ENCODE results near the gene S100A3.
"Not testable (repeated sequence)": the region's sequence is repeated elsewhere in the genome, so short reads cannot be mapped to it uniquely, and the experiment has no call there.

S100A3 gene

GRCh38 chr1:153548722-153549688 is at the start of gene S100A3:
TSS of gene S100A3 (minus strand) at chr1:153549258. CDS start at chr1:153548485, 773 bp downstream.
- no peaks in the 10 kb centered on the region for H3K36me3 Mint-ChIP-seq (ENCODE audit: low read depth)

GRCh38 chr1:153598309-153599172 is 49.5 kb upstream of the S100A3 start:
- Mint-ChIP-seq H3K9me3 (no peaks in the 10 kb centered on the region), H3K27ac (peak overlapping the region; percentile 90), H3K4me1 (peaks cover 7% of the 10 kb centered on the region), H3K36me3 (ENCODE audit: low read depth) (no peaks in the 10 kb centered on the region), H3K4me3 (no peak overlapping the region), H3K27me3 (ENCODE audit: low read depth, poor library complexity) (peaks cover 3% of the 10 kb centered on the region)
- DNase-seq, result no peak
- no peak for TF ChIP-seq CTCF (IDR thresholded peaks at IDR 0.05)

More at GRCh38 chr1:153548722-153549688, at the start of gene S100A3:
- Mint-ChIP-seq H3K9me3 (no peaks in the 10 kb centered on the region), H3K4me1 (peaks cover 93% of the 10 kb centered on the region), H3K27ac (peak within 1 kb of the TSS; percentile 47), H3K4me3 (no peak within 1 kb of the TSS), H3K27me3 (ENCODE audit: low read depth, poor library complexity) (peaks cover 3% of the 10 kb centered on the region)
- no peak for TF ChIP-seq CTCF (IDR thresholded peaks at IDR 0.05)
- no peak for DNase-seq

GRCh38 chr1:153597206-153597605 is 48.1 kb upstream of the S100A3 start:
- no peak for DNase-seq
- peaks cover 14% of the 10 kb centered on the region for H3K4me1 Mint-ChIP-seq
- H3K27ac Mint-ChIP-seq, result no peak overlapping the region
- no peaks in the 10 kb centered on the region for H3K27me3 Mint-ChIP-seq (ENCODE audit: low read depth, poor library complexity)
- no peaks in the 10 kb centered on the region for H3K36me3 Mint-ChIP-seq (ENCODE audit: low read depth)
- H3K9me3 Mint-ChIP-seq, result no peaks in the 10 kb centered on the region
- no peak for TF ChIP-seq CTCF (IDR thresholded peaks at IDR 0.05)
- H3K4me3 Mint-ChIP-seq, result no peak overlapping the region

- Mint-ChIP-seq H3K36me3 (ENCODE audit: low read depth) (no peaks in the 10 kb centered on the region), H3K4me3 (no peak overlapping the region), H3K27me3 (ENCODE audit: low read depth, poor library complexity) (peaks cover 5% of the 10 kb centered on the region), H3K4me1 (peaks cover 14% of the 10 kb centered on the region), H3K27ac (peak overlapping the region; percentile 36), H3K9me3 (no peaks in the 10 kb centered on the region)
- no peak for TF ChIP-seq CTCF (IDR thresholded peaks at IDR 0.05)
- no peak for DNase-seq
Observed at GRCh38 chr1:153592748-153593147, 43.7 kb upstream of the S100A3 start.

GRCh38 chr1:153588482-153588881 is 39.4 kb upstream of the S100A3 start:
- Mint-ChIP-seq H3K27me3 (ENCODE audit: low read depth, poor library complexity) (peaks cover 9% of the 10 kb centered on the region), H3K27ac (no peak overlapping the region), H3K4me1 (peaks cover 48% of the 10 kb centered on the region), H3K9me3 (no peaks in the 10 kb centered on the region), H3K36me3 (ENCODE audit: low read depth) (no peaks in the 10 kb centered on the region), H3K4me3 (no peak overlapping the region)
- TF ChIP-seq CTCF (IDR thresholded peaks at IDR 0.05), result no peak
- DNase-seq, result no peak

- not testable (repeated sequence) for H3K36me3 Mint-ChIP-seq (ENCODE audit: low read depth); H3K9me3 Mint-ChIP-seq; H3K4me3 Mint-ChIP-seq; DNase-seq; H3K27me3 Mint-ChIP-seq (ENCODE audit: low read depth, poor library complexity)
- Mint-ChIP-seq H3K27ac (peak overlapping the region; percentile 50), H3K4me1 (peaks cover 49% of the 10 kb centered on the region)
Observed at GRCh38 chr1:153588033-153588432, 39.0 kb upstream of the S100A3 start.

All from nephron progenitor cell (in vitro differentiated cells).